GM23248 (cell line): ENCODE measurements around the gene CALY. TPM values are rescaled to one million over a fixed set of nuclear protein-coding genes. Genes with fewer than 3 reads are reported as not detected.

Experiments
- DNase-seq: peaks from one replicate; pipeline ENCODE4 v3.0.0-alpha.2; 2015
- H2AFZ ChIP-seq: fragments of 200-600 bp; sonication (generic); 2 replicates; pipeline ENCODE4 v1.6.1; 2016; ENCODE audit warnings: antibody characterized with exemption
- H3F3A ChIP-seq: fragments of 200-600 bp; sonication (generic); 2 replicates; pipeline ENCODE4 v1.6.1; 2016; ENCODE audit warnings: mild to moderate bottlenecking, antibody characterized with exemption, mixed run types; ENCODE audit not compliant: insufficient read depth
- H3K27ac ChIP-seq: fragments of 200-600 bp; sonication (generic); 2 replicates; pipeline ENCODE4 v1.5.1; 2016; ENCODE audit warnings: mild to moderate bottlenecking
- H3K27me3 ChIP-seq: fragments of 200-600 bp; sonication (generic); replicated peaks from 2 replicates; pipeline ENCODE4 v1.6.1; 2016; ENCODE audit warnings: mild to moderate bottlenecking; ENCODE audit not compliant: insufficient read depth
- H3K36me3 ChIP-seq: fragments of 200-600 bp; sonication (generic); 2 replicates; pipeline ENCODE4 v1.6.1; 2016; ENCODE audit warnings: low read depth, mild to moderate bottlenecking
- H3K4me1 ChIP-seq: fragments of 200-600 bp; sonication (generic); 2 replicates; pipeline ENCODE4 v1.6.1; 2016; ENCODE audit warnings: mild to moderate bottlenecking; ENCODE audit not compliant: insufficient read depth
- H3K4me2 ChIP-seq: fragments of 200-600 bp; sonication (generic); one replicate; pipeline ENCODE4 v1.6.1; 2016; ENCODE audit warnings: mild to moderate bottlenecking; ENCODE audit not compliant: unreplicated experiment
- H3K4me3 ChIP-seq: fragments of 200-600 bp; sonication (generic); 2 replicates; pipeline ENCODE4 v1.5.1; 2016; ENCODE audit warnings: mild to moderate bottlenecking
- H3K79me2 ChIP-seq: fragments of 200-600 bp; sonication (generic); 2 replicates; pipeline ENCODE4 v1.6.1; 2016; ENCODE audit warnings: mild to moderate bottlenecking; ENCODE audit not compliant: insufficient read depth
- H3K9ac ChIP-seq: fragments of 200-600 bp; sonication (generic); 2 replicates; pipeline ENCODE4 v1.6.1; 2016; ENCODE audit warnings: mild to moderate bottlenecking
- H3K9me2 ChIP-seq: fragments of 200-600 bp; sonication (generic); 2 replicates; pipeline ENCODE4 v1.6.1; 2016; ENCODE audit warnings: mixed run types, mild to moderate bottlenecking, moderate library complexity; ENCODE audit not compliant: insufficient read depth
- H3K9me3 ChIP-seq: fragments of 200-600 bp; sonication (generic); one replicate; pipeline ENCODE4 v1.6.1; 2017; ENCODE audit warnings: low read depth
- H4K20me1 ChIP-seq: fragments of 200-600 bp; sonication (generic); 2 replicates; pipeline ENCODE4 v1.6.0; 2016; ENCODE audit not compliant: insufficient read depth
- EZH2 ChIP-seq: fragments of 200-600 bp; sonication (generic); IDR thresholded peaks from 2 replicates; pipeline ENCODE4 v1.6.1; 2018; ENCODE audit warnings: antibody characterized with exemption, mild to moderate bottlenecking; ENCODE audit not compliant: insufficient read depth, poor library complexity, severe bottlenecking
- EZH2phosphoT487 ChIP-seq: fragments of 200-600 bp; sonication (generic); IDR thresholded peaks from 2 replicates; pipeline ENCODE4 v1.6.1; 2018; ENCODE audit warnings: antibody characterized with exemption, moderate library complexity, mild to moderate bottlenecking, low read depth; ENCODE audit not compliant: insufficient read depth
- WGBS, 2 experiments: methylation state at CpG; one replicate each; pipeline ENCODE4 v1.1.6; 2015 to 2017; ENCODE audit warnings: low lambda C conversion rate in 2 of 2, low coverage in 1 of 2; ENCODE audit errors: missing lambda C conversion rate in 2 of 2; 5-methylcytosine and 5-hydroxymethylcytosine counted together
- in situ Hi-C: fragments of 300-500 bp; cut with MboI; formaldehyde crosslinking; loops from 2 replicates; pipeline ENCODE4 v1.15.0; 2020
- polyA plus RNA-seq: library from polyadenylated mRNA; unstranded; fragments of >200 nt; fragmentation: Nextera tagmentation; extraction: Ambion mirVana; gene quantifications from 2 replicates; pipeline ENCODE4 v1.2.1, GENCODE V29; 2016
- total RNA-seq: library from RNA; depleted of rRNA; stranded (reverse); fragments of >200 nt; shearing (Covaris generic); gene quantifications from 2 replicates; pipeline ENCODE4 v1.2.3, GENCODE V29; 2014

Gene CALY
- total and polyA plus RNA-seq, 2 experiments from 2014 or later, result 0.86 TPM; not detected in 1

- DNase-seq, result no peak
- Histone ChIP-seq H4K20me1 (no peaks in the 10 kb centered on the region), H3K79me2 (no peaks in the 10 kb centered on the region), H3K4me2 (no peak overlapping the region), H3K4me1 (no peaks in the 10 kb centered on the region), H3K27ac (no peak overlapping the region), H3K9me3 (no peaks in the 10 kb centered on the region), H3K9ac (no peak overlapping the region), H3K4me3 (no peak overlapping the region), H3K9me2 (no peaks in the 10 kb centered on the region), H3K27me3 (no peaks in the 10 kb centered on the region), H3F3A (no peaks in the 10 kb centered on the region), H2AFZ (no peak overlapping the region), H3K36me3 (no peaks in the 10 kb centered on the region)
- in situ Hi-C loops, result no loop called here
- WGBS, 2 experiments, result 82 to 92% methylated on average over 15 to 16 of the region's 16 CpGs
- no peak for TF ChIP-seq EZH2
- TF ChIP-seq EZH2phosphoT487, result no peak
Measured at GRCh38 chr10:133353988-133354605, 17.4 kb upstream of the CALY start.

DNA sequence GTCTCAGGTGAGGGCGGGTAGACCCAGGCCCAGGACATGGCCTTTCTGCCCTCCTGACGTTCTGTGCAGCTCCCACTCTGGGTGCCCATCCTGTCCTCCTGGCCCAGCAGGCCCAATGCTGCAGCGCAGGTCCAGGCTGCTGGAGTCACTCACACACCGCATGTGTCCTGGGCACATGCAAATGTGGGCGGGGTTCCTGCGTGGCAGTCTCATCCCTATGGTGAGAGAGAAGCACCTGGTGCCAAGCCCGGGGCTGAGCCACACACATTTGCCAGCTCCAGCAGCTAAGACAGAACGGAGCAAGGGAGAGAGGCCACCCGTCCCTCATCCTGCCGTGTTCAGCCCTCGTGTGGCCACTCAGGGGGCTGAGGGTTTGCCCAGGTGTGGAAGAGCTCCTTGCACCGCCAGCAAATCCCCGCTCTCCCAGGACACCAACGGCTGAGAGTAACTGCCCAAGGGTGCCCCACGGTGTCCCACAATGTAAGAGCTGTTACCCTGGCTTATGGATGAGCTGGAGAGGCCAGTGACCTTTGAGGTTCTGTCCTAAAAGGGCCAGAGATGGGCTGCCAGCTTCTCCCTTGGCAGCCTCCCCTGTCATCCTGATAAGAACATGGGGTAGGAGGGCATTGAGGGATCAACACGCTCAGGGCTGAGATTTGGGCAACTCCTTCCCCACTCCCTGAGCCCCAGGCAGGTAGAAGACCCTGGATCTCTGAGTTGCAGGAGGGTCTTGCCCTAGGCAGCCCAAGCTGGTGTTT is 16.7 kb upstream of the CALY start:
- TF ChIP-seq EZH2, result no peak
- no peak for TF ChIP-seq EZH2phosphoT487
- Histone ChIP-seq H3K79me2 (no peaks in the 10 kb centered on the region), H4K20me1 (no peaks in the 10 kb centered on the region), H2AFZ (no peak overlapping the region), H3K9ac (no peak overlapping the region), H3K4me3 (no peak overlapping the region), H3F3A (no peaks in the 10 kb centered on the region), H3K9me2 (no peaks in the 10 kb centered on the region), H3K27ac (no peak overlapping the region), H3K27me3 (no peaks in the 10 kb centered on the region), H3K4me1 (no peaks in the 10 kb centered on the region), H3K36me3 (no peaks in the 10 kb centered on the region), H3K4me2 (no peak overlapping the region), H3K9me3 (no peaks in the 10 kb centered on the region)
- WGBS, 2 experiments, result 56 to 61% methylated on average over 15 to 16 of the region's 16 CpGs
- in situ Hi-C loops, result no loop called here
- no peak for DNase-seq

- 63 to 69% methylated on average over 22 to 24 of the region's 24 CpGs for WGBS, 2 experiments
- H3K79me2 ChIP-seq, result no peaks in the 10 kb centered on the region
- H3K27ac ChIP-seq, result no peak overlapping the region
- H3K4me3 ChIP-seq, result no peak overlapping the region
- H3K4me2 ChIP-seq, result no peak overlapping the region
- H3K9me2 ChIP-seq, result no peaks in the 10 kb centered on the region
- DNase-seq, result no peak
- H3K9ac ChIP-seq, result no peak overlapping the region
- H3K4me1 ChIP-seq, result no peaks in the 10 kb centered on the region
- H2AFZ ChIP-seq, result no peak overlapping the region
- no peaks in the 10 kb centered on the region for H3K27me3 ChIP-seq
- no peaks in the 10 kb centered on the region for H4K20me1 ChIP-seq
- H3K36me3 ChIP-seq, result no peaks in the 10 kb centered on the region
- TF ChIP-seq EZH2phosphoT487 (no peak), EZH2 (no peak)
- no peaks in the 10 kb centered on the region for H3F3A ChIP-seq
- no peaks in the 10 kb centered on the region for H3K9me3 ChIP-seq
- in situ Hi-C loops, result no loop called here
Measured at GRCh38 chr10:133351408-133352318, 15.0 kb upstream of the CALY start.

GRCh38 chr10:133350950-133351329 is 14.2 kb upstream of the CALY start:
- no peaks in the 10 kb centered on the region for H3K9me3 ChIP-seq
- no peaks in the 10 kb centered on the region for H4K20me1 ChIP-seq
- H3K9ac ChIP-seq, result no peak overlapping the region
- DNase-seq, result no peak
- no peak overlapping the region for H3K27ac ChIP-seq
- H2AFZ ChIP-seq, result no peak overlapping the region
- 0 out of 2 replicates have a peak, but pooled peaks cover 3% of the 10 kb centered on the region for H3K27me3 ChIP-seq
- H3K9me2 ChIP-seq, result no peaks in the 10 kb centered on the region
- TF ChIP-seq EZH2phosphoT487 (no peak), EZH2 (no peak)
- H3K4me3 ChIP-seq, result no peak overlapping the region
- in situ Hi-C loops, result no loop called here
- H3K4me2 ChIP-seq, result no peak overlapping the region
- WGBS, 2 experiments, result 24 to 27% methylated on average over 11 of the region's 13 CpGs
- no peaks in the 10 kb centered on the region for H3K79me2 ChIP-seq
- no peaks in the 10 kb centered on the region for H3K36me3 ChIP-seq
- H3F3A ChIP-seq, result no peaks in the 10 kb centered on the region
- no peaks in the 10 kb centered on the region for H3K4me1 ChIP-seq
